Spleen (tissue), 7 donors: Measurements from ENCODE around the gene KCNK18.

Source experiments
- CTCF ChIP-seq, 11 experiments: fragments of 200-600 bp in 7 of 11; fragments of 450-650 bp in 4 of 11; sonication (generic) in 4 of 11; IDR thresholded peaks in 8 of 11; conservative IDR thresholded peaks in 3 of 11; 1 replicate in 7 of 11; 2 replicates in 4 of 11; pipeline versions ENCODE4 v1.4.0 to v1.8.0; 2016 to 2021; ENCODE audit warnings: antibody characterized with exemption in 11 of 11, inconsistent platforms in 4 of 11, mild to moderate bottlenecking in 1 of 11
- POLR2A ChIP-seq, 3 donors: fragments of 450-650 bp; IDR thresholded peaks; one replicate each; pipeline ENCODE4 v1.5.1; 2017; ENCODE audit warnings: antibody characterized with exemption in 3 of 3, mild to moderate bottlenecking in 1 of 3
- POLR2AphosphoS5 ChIP-seq, 3 donors: sonication (generic); formaldehyde crosslinking; IDR thresholded peaks; one replicate each; pipeline ENCODE4 v1.5.1; 2017; ENCODE audit warnings: antibody characterized with exemption in 3 of 3
- donor health status: DM: no; HTN: no; CAD: no; lungs with moderate emphysema.
- donor health status: DM: no; HTN: no; CAD: no.
- donor health status: DM: no; HTN: no; CAD: no.

GRCh38 chr10:117237401-117237991, 40.2 kb downstream of the KCNK18 start:
- TF ChIP-seq POLR2A (IDR thresholded peaks at IDR 0.05) (no peak), CTCF (IDR thresholded peaks at IDR 0.05 in 8 of 11, conservative IDR thresholded peaks at IDR 0.05 in 3 of 11) (peak in 2 of 11 experiments; percentile 24 to 36), POLR2AphosphoS5 (IDR thresholded peaks at IDR 0.05) (peak in 1 of 3 donors; percentile 32)
